Thyroid gland (tissue), 4 donors: Measurements from ENCODE around the gene TPCN2. TPM values are rescaled to one million over a fixed set of nuclear protein-coding genes. Genes with fewer than 3 reads are reported as not detected.

Experiments
- DNase-seq, 2 donors: peaks; one replicate each; pipeline ENCODE4 v3.0.0-alpha.2; 2019
- H3K27ac ChIP-seq, 3 donors: fragments of 200-600 bp; sonication (generic); 1 replicate in 2 of 3; 2 replicates in 1 of 3; pipeline ENCODE4 v1.5.1; 2016 to 2019; ENCODE audit warnings: mild to moderate bottlenecking in 1 of 3, moderate library complexity in 1 of 3
- H3K27me3 ChIP-seq: fragments of 200-600 bp; sonication (generic); one replicate; pipeline ENCODE4 v1.5.1; 2019
- H3K36me3 ChIP-seq, 2 donors: fragments of 200-600 bp; sonication (generic); one replicate each; pipeline ENCODE4 v1.5.1; 2016 to 2019
- H3K4me1 ChIP-seq, 2 donors: fragments of 200-600 bp; sonication (generic); one replicate each; pipeline ENCODE4 v1.5.1; 2017 to 2019
- H3K4me3 ChIP-seq, 3 donors: fragments of 200-600 bp; sonication (generic); replicated peaks in 1 of 3; 1 replicate in 2 of 3; 2 replicates in 1 of 3; pipeline ENCODE4 v1.5.1; 2016; ENCODE audit warnings: mild to moderate bottlenecking in 1 of 3
- H3K9me3 ChIP-seq: fragments of 200-600 bp; sonication (generic); one replicate; pipeline ENCODE4 v1.5.1; 2017
- POLR2A ChIP-seq, 2 donors: fragments of 450-650 bp; IDR thresholded peaks; one replicate each; pipeline ENCODE4 v1.6.1; 2017; ENCODE audit warnings: antibody characterized with exemption in 2 of 2, mild to moderate bottlenecking in 2 of 2, moderate library complexity in 1 of 2
- WGBS, 2 donors: methylation state at CpG; one replicate each; pipeline ENCODE4 v1.1.5; 2017; 5-methylcytosine and 5-hydroxymethylcytosine counted together
- intact Hi-C: fragments of 100-400 bp; cut with DNase I; formaldehyde crosslinking; loops from one replicate; pipeline ENCODE4 v1.15.1; 2023
- total RNA-seq, 4 donors: library from RNA; depleted of rRNA; stranded (reverse); fragments of >200 nt; gene quantifications; one replicate each; pipeline ENCODE4 v1.2.3, GENCODE V29; 2016
- TF ChIP-seq, protein P1 (sequence below), 6 experiments: fragments of 200-600 bp in 3 of 6; fragments of 450-650 bp in 3 of 6; sonication (generic) in 3 of 6; IDR thresholded peaks; one replicate each; pipeline ENCODE4 v1.5.1; 2016 to 2019; ENCODE audit warnings: antibody characterized with exemption in 6 of 6, mild to moderate bottlenecking in 2 of 6, inconsistent platforms in 1 of 6, moderate library complexity in 1 of 6

Gene TPCN2
- total RNA-seq, 4 donors from 2014 or later = 10.5 to 30.4 (median 13.7) TPM

- Histone ChIP-seq H3K9me3 (no peaks in the 10 kb centered on the region), H3K27me3 (no peaks in the 10 kb centered on the region), H3K36me3 (no peaks in the 10 kb centered on the region), H3K4me3 (no peak overlapping the region), H3K4me1 (peaks cover 3 to 30% of the 10 kb centered on the region in 2 donors), H3K27ac (peak overlapping the region in 1 of 3 donors; percentile 65)
- no peak for DNase-seq
- intact Hi-C loops = no loop called here
- TF ChIP-seq, protein P1, sequence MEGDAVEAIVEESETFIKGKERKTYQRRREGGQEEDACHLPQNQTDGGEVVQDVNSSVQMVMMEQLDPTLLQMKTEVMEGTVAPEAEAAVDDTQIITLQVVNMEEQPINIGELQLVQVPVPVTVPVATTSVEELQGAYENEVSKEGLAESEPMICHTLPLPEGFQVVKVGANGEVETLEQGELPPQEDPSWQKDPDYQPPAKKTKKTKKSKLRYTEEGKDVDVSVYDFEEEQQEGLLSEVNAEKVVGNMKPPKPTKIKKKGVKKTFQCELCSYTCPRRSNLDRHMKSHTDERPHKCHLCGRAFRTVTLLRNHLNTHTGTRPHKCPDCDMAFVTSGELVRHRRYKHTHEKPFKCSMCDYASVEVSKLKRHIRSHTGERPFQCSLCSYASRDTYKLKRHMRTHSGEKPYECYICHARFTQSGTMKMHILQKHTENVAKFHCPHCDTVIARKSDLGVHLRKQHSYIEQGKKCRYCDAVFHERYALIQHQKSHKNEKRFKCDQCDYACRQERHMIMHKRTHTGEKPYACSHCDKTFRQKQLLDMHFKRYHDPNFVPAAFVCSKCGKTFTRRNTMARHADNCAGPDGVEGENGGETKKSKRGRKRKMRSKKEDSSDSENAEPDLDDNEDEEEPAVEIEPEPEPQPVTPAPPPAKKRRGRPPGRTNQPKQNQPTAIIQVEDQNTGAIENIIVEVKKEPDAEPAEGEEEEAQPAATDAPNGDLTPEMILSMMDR (IDR thresholded peaks at IDR 0.05) = no peak
- TF ChIP-seq POLR2A (IDR thresholded peaks at IDR 0.05) = no peak
- 97 to 98% methylated on average over 6 of the region's 6 CpGs for WGBS, 2 donors
These were observed 8.7 kb upstream of the TPCN2 start for GRCh38 chr11:69040051-69040450.

GRCh38 chr11:69040581-69041260 lies 8.0 kb upstream of the TPCN2 start:
- Histone ChIP-seq H3K27me3 (no peaks in the 10 kb centered on the region), H3K4me1 (peaks cover 3 to 23% of the 10 kb centered on the region in 2 donors), H3K27ac (peak overlapping the region in 2 of 3 donors; percentile 38 to 65), H3K36me3 (no peaks in the 10 kb centered on the region), H3K9me3 (no peaks in the 10 kb centered on the region), H3K4me3 (no peak overlapping the region)
- 69 to 80% methylated on average over 4 of the region's 4 CpGs for WGBS, 2 donors
- TF ChIP-seq POLR2A (IDR thresholded peaks at IDR 0.05) = no peak
- TF ChIP-seq, protein P1 (IDR thresholded peaks at IDR 0.05) = no peak
- peak; percentile 53 to 66 for DNase-seq
- intact Hi-C loops = no loop called here

GRCh38 chr11:69041516-69041915 lies 7.2 kb upstream of the TPCN2 start:
- peaks cover 3 to 20% of the 10 kb centered on the region in 2 donors for H3K4me1 ChIP-seq
- DNase-seq = no peak
- intact Hi-C loops = no loop called here
- no peak for TF ChIP-seq POLR2A (IDR thresholded peaks at IDR 0.05)
- TF ChIP-seq, protein P1 (IDR thresholded peaks at IDR 0.05) = no peak
- WGBS, 2 donors = 62 to 67% methylated on average over 2 of the region's 2 CpGs
- H3K27ac ChIP-seq = peak overlapping the region in 2 of 3 donors; percentile 28 to 34
- no peaks in the 10 kb centered on the region for H3K9me3 ChIP-seq
- H3K36me3 ChIP-seq = no peaks in the 10 kb centered on the region
- H3K4me3 ChIP-seq = no peak overlapping the region
- H3K27me3 ChIP-seq = no peaks in the 10 kb centered on the region

DNA sequence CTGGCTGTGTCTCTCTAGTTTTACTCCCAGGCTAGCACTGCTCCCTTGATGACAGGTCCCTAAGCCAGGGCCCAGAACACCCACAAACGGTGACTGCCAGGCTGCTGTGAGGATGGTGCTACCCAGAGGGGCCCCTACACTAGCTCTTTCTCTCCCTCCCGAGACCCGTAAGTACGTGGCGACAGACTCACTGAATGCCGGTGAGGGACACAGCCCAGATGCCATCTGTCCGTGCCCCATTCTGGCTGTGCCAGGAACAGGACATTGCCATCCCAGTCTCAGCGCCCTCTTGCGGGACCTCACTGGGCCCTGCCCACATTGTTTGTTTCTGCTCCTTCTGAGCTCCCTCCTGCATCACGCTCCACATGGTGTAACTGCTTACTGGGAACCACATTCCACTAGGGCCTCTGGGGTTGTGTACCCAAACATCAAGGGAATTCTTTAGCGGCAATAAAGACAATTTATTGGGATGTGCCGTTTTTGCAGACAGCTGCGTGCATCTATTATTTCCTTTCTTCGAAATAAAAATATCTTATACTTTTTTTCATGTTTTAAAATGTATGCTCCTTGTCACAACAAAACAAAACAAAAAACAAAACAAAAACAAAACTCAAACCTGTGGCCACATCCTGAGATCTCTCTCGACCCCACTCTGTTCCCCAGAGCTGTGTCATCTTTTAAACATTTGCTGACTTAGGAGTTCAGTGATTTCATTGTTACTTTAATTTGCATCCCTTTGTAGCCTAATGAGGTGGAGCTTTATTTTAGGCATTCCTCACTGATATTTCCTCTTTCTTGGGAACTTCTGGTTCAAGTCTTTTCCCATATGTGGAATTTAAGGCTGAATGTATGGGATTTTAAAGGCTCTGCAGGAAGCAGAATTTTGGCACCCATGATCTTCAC lies 4.4 kb upstream of the TPCN2 start:
- Histone ChIP-seq H3K4me1 (peaks cover 6 to 20% of the 10 kb centered on the region in 2 donors), H3K27me3 (no peaks in the 10 kb centered on the region), H3K9me3 (no peaks in the 10 kb centered on the region), H3K27ac (no peak overlapping the region), H3K4me3 (no peak overlapping the region), H3K36me3 (no peaks in the 10 kb centered on the region)
- DNase-seq = peak; percentile 75
- 26 to 27% methylated on average over 12 to 15 of the region's 15 CpGs for WGBS, 2 donors
- TF ChIP-seq POLR2A (IDR thresholded peaks at IDR 0.05) = no peak
- TF ChIP-seq, protein P1 (IDR thresholded peaks at IDR 0.05) = peak in 3 of 6 experiments; percentile 29 to 57 (median 37)
- intact Hi-C loops = no loop called here
